8988T (cell line): ENCODE measurements around the gene PNLIP.

Experiments used
- DNase-seq: peaks from one replicate; pipeline ENCODE4 v3.0.0; 2011

The PNLIP gene

GRCh38 chr10:116545756-116546155 is at the start of gene PNLIP:
Gene PNLIP, plus strand, starts transcription at chr10:116545931. Its CDS starts 162 bp downstream, at chr10:116546093.
- DNase-seq = no peak

GRCh38 chr10:116504786-116505185 is 40.9 kb upstream of the PNLIP start:
- no peak for DNase-seq

GRCh38 chr10:116510565-116510964 is 35.2 kb upstream of the PNLIP start:
- DNase-seq = no peak

GRCh38 chr10:116511365-116511764 is 34.4 kb upstream of the PNLIP start:
- DNase-seq = no peak

GRCh38 chr10:116521424-116522290 is 24.1 kb upstream of the PNLIP start:
- DNase-seq = no peak

GRCh38 chr10:116522803-116523381 is 22.8 kb upstream of the PNLIP start:
- no peak for DNase-seq

- no peak for DNase-seq
Measured at GRCh38 chr10:116524736-116525135, 21.0 kb upstream of the PNLIP start.

GRCh38 chr10:116526219-116526618 is 19.5 kb upstream of the PNLIP start:
- no peak for DNase-seq

- no peak for DNase-seq
Measured at GRCh38 chr10:116536810-116537209, 8.9 kb upstream of the PNLIP start.

- DNase-seq = no peak
Measured at GRCh38 chr10:116538456-116538855, 7.3 kb upstream of the PNLIP start.

- no peak for DNase-seq
Measured at GRCh38 chr10:116538992-116539391, 6.7 kb upstream of the PNLIP start.

- no peak for DNase-seq
Measured at GRCh38 chr10:116540814-116541213, 4.9 kb upstream of the PNLIP start.

- no peak for DNase-seq
Measured at GRCh38 chr10:116542007-116542677, 3.6 kb upstream of the PNLIP start.

GRCh38 chr10:116545122-116545521 is 609 bp upstream of the PNLIP start:
- no peak for DNase-seq

- DNase-seq = no peak
Measured at GRCh38 chr10:116548301-116548700, 2.6 kb downstream of the PNLIP start.

- no peak for DNase-seq
Measured at GRCh38 chr10:116553378-116553980, 7.7 kb downstream of the PNLIP start.

- no peak for DNase-seq
Measured at GRCh38 chr10:116554628-116555027, 8.9 kb downstream of the PNLIP start.

GRCh38 chr10:116555880-116556279 is 10.1 kb downstream of the PNLIP start:
- DNase-seq = no peak

GRCh38 chr10:116557305-116557880 is 11.7 kb downstream of the PNLIP start:
- no peak for DNase-seq

- DNase-seq = no peak
Measured at GRCh38 chr10:116565534-116565933, 19.8 kb downstream of the PNLIP start.

GRCh38 chr10:116566932-116567331 is 21.2 kb downstream of the PNLIP start:
- DNase-seq = no peak

GRCh38 chr10:116567335-116567734 is 21.6 kb downstream of the PNLIP start:
- DNase-seq = no peak

- DNase-seq = no peak
Measured at GRCh38 chr10:116574797-116575196, 29.1 kb downstream of the PNLIP start.
